Measurements from ENCODE around the gene TMEM184C. TPM values are rescaled to one million over a fixed set of nuclear protein-coding genes. Genes with fewer than 3 reads are reported as not detected.

TMEM184C gene
- total RNA-seq, 1 experiment from 2014 or later, result 43.8 TPM

- Histone ChIP-seq H4K20me1 (ENCODE audit: control insufficient read depth, insufficient read depth, insufficient read length) (no peaks in the 10 kb centered on the region), H3K4ac (ENCODE audit: low read depth, low read length) (no peak overlapping the region), H4K8ac (replicated peaks; ENCODE audit: insufficient read length, low read depth, low read length) (no peak overlapping the region), H2BK5ac (ENCODE audit: insufficient read length, low read length) (no peak overlapping the region), H4K5ac (ENCODE audit: insufficient read length, low read depth, low read length) (no peak overlapping the region), H3T11ph (ENCODE audit: low read length) (no peak overlapping the region), H2AK5ac (ENCODE audit: insufficient read length, low read length) (no peak overlapping the region), H3K4me2 (ENCODE audit: insufficient read depth, insufficient read length, low read length) (no peak overlapping the region), H3K9ac (ENCODE audit: extremely low read depth, insufficient read length, low read length) (no peak overlapping the region), H2BK120ac (ENCODE audit: low read depth, low read length, poor library complexity, severe bottlenecking) (no peak overlapping the region), H2BK20ac (ENCODE audit: low read depth, low read length, poor library complexity, severe bottlenecking) (no peak overlapping the region), H3K27me3 (ENCODE audit: insufficient read depth, low read length) (no peaks in the 10 kb centered on the region), H3K23ac (ENCODE audit: insufficient read length, low read depth, low read length) (no peak overlapping the region), H3K23me2 (ENCODE audit: insufficient read length, low read depth, low read length, poor library complexity, severe bottlenecking) (no peaks in the 10 kb centered on the region), H3K79me2 (ENCODE audit: insufficient read depth, low read length) (no peaks in the 10 kb centered on the region), H3K27ac (ENCODE audit: insufficient read length, low read depth, low read length) (no peak overlapping the region), H4K91ac (ENCODE audit: insufficient read length, low read depth, low read length) (no peak overlapping the region), H2BK12ac (ENCODE audit: insufficient read length, low read depth, low read length) (no peak overlapping the region), H3K79me1 (ENCODE audit: insufficient read depth, low read depth, low read length, poor library complexity, severe bottlenecking) (no peaks in the 10 kb centered on the region), H2AFZ (ENCODE audit: low read length) (no peak overlapping the region), H3K56ac (ENCODE audit: insufficient read length, low read depth, low read length) (no peak overlapping the region), H3K4me1 (ENCODE audit: insufficient read depth, low read length) (peaks cover 2% of the 10 kb centered on the region), H3K9me3 (ENCODE audit: control insufficient read depth, low read depth, low read length) (no peaks in the 10 kb centered on the region), H3K14ac (ENCODE audit: insufficient read depth, low read length) (no peak overlapping the region), H3K18ac (ENCODE audit: insufficient read length, low read depth, low read length) (no peak overlapping the region), H2BK15ac (ENCODE audit: low read depth, low read length) (no peak overlapping the region)
- no CpG with 5 or more reads among the region's 1 CpG for WGBS (ENCODE audit: extremely low coverage, insufficient read length, low lambda C conversion rate)
- TF ChIP-seq CTCF (conservative IDR thresholded peaks at IDR 0.05), result no peak
- Mint-ChIP-seq H3K27me3 (ENCODE audit: low read depth) (no peaks in the 10 kb centered on the region; the same call in 1 of the 2 replicates), H3K27ac (no peak overlapping the region), H3K4me1 (peaks cover 0 to 5% of the 10 kb centered on the region in 2 experiments; a peak in 2 of 4 replicates), H3K9me3 (peaks cover 2 to 8% of the 10 kb centered on the region in 2 experiments; a peak in 3 of 5 replicates), H3K4me3 (no peak overlapping the region), H3K36me3 (ENCODE audit: insufficient read depth in 1 of 3, low read depth in 3 of 3) (peaks cover 0 to 7% (median 1%) of the 10 kb centered on the region in 3 experiments; a peak in 3 of 7 replicates)
- DNase-seq, result no peak
These were observed 27.6 kb upstream of the TMEM184C start for GRCh38 chr4:147589586-147589985.
